A549 (cell line): ENCODE measurements around the gene PCDHGB2. TPM values are rescaled to one million over a fixed set of nuclear protein-coding genes. Genes with fewer than 3 reads are reported as not detected.
A peak's percentile ranks its signal among the peaks of the same experiment; 100 is the strongest.

ENCODE experiments used
- ATAC-seq, 2 experiments: fragments of 200-7000 bp in 1 of 2; fragments of >200 bp in 1 of 2; cut with Nextera tagmentation in 1 of 2; cut with Tn5 transposase in 1 of 2; 3 replicates each; pipeline versions ENCODE4 v1.8.0 to v1.9.1; 2018 to 2020; ENCODE audit warnings: mild to moderate bottlenecking in 1 of 2, moderate library complexity in 1 of 2
- CTCF ChIA-PET: fragments of 300-600 bp; sonication (Branson Sonifier 250); formaldehyde crosslinking; extraction: SDS; loops from one replicate; lab custom pipeline; 2021; ENCODE audit warnings: antibody characterized with exemption, inconsistent platforms; lab: Yijun Ruan, JAX
- POLR2A ChIA-PET: fragments of 350-600 bp; formaldehyde crosslinking; extraction: SDS; loops from one replicate; lab custom pipeline; 2021; ENCODE audit warnings: antibody characterized with exemption, inconsistent platforms; lab: Yijun Ruan, JAX
- DNase-seq, 2 experiments: peaks; one replicate each; pipeline versions ENCODE4 v3.0.0 to v3.0.0-alpha.2; 2011 to 2016; ENCODE audit warnings: low read depth in 1 of 2, low spot score in 1 of 2
- FAIRE-seq: peaks from 2 replicates; lab custom pipeline; 2011; peaks lifted over from hg19 to GRCh38; lab: Jason Lieb, UNC
- H3K27ac ChIP-seq, 2 experiments: fragments of >200 bp; sonication (Bioruptor Twin); formaldehyde crosslinking; 3 replicates each; pipeline ENCODE4 v1.5.1; 2016 to 2017
- H3K4me1 ChIP-seq: fragments of >200 bp; sonication (Bioruptor Twin); formaldehyde crosslinking; 3 replicates; pipeline ENCODE4 v1.6.1; 2016
- H3K4me2 ChIP-seq: fragments of >200 bp; sonication (Bioruptor Twin); formaldehyde crosslinking; 3 replicates; pipeline ENCODE4 v1.6.1; 2016
- H3K4me3 ChIP-seq: fragments of >200 bp; sonication (Bioruptor Twin); formaldehyde crosslinking; 3 replicates; pipeline ENCODE4 v1.5.1; 2016
- H3K9me3 ChIP-seq: fragments of >200 bp; sonication (Bioruptor Twin); formaldehyde crosslinking; 3 replicates; pipeline ENCODE4 v1.6.1; 2016
- BHLHE40 ChIP-seq: IDR thresholded peaks from 2 replicates; pipeline ENCODE4 v1.6.1; 2012; ENCODE audit warnings: low read depth, low read length, inconsistent platforms
- CBX2 ChIP-seq: fragments of 200-600 bp; sonication (generic); IDR thresholded peaks from 2 replicates; pipeline ENCODE4 v1.6.1; 2016; ENCODE audit warnings: low read depth, mild to moderate bottlenecking, borderline replicate concordance
- ESRRA ChIP-seq: fragments of 150-350 bp; IDR thresholded peaks from 2 replicates; pipeline ENCODE4 v1.6.1; 2014; ENCODE audit warnings: mild to moderate bottlenecking, low read length, borderline replicate concordance
- FOSL2 ChIP-seq, 2 experiments: fragments of 450-650 bp in 1 of 2; fragments of >200 bp in 1 of 2; sonication (Bioruptor Twin) in 1 of 2; formaldehyde crosslinking; IDR thresholded peaks; 2 replicates each; pipeline versions ENCODE4 v1.5.0 to v1.6.1; 2016 to 2020; ENCODE audit warnings: mild to moderate bottlenecking in 1 of 2, moderate library complexity in 1 of 2
- FOXS1 ChIP-seq: fragments of 250-450 bp; sonication (Bioruptor Pico); IDR thresholded peaks from 2 replicates; pipeline ENCODE4 v1.5.0; 2020; ENCODE audit warnings: mild to moderate bottlenecking, moderate library complexity
- HES2 ChIP-seq: fragments of >200 bp; sonication (Bioruptor Twin); formaldehyde crosslinking; IDR thresholded peaks from 2 replicates; pipeline ENCODE4 v1.6.1; 2016
- HMGXB4 ChIP-seq: fragments of 250-450 bp; sonication (Bioruptor Pico); IDR thresholded peaks from 2 replicates; pipeline ENCODE4 v1.5.0; 2021; ENCODE audit warnings: mild to moderate bottlenecking, moderate library complexity, borderline replicate concordance
- MAFK ChIP-seq: fragments of 450-650 bp; IDR thresholded peaks from 2 replicates; pipeline ENCODE4 v1.6.1; 2014; ENCODE audit not compliant: partially characterized antibody
- MAZ ChIP-seq: fragments of 150-350 bp; IDR thresholded peaks from 2 replicates; pipeline ENCODE4 v1.6.1; 2014; ENCODE audit warnings: antibody characterized with exemption, low read depth, low read length, borderline replicate concordance
- NFE2L2 ChIP-seq: fragments of 150-350 bp; conservative IDR thresholded peaks from 2 replicates; pipeline ENCODE4 v1.6.1; 2014; ENCODE audit warnings: low read length
- PBX3 ChIP-seq: IDR thresholded peaks from 2 replicates; pipeline ENCODE4 v1.6.1; 2012
- RARB ChIP-seq: fragments of 250-450 bp; sonication (Bioruptor Pico); IDR thresholded peaks from 2 replicates; pipeline ENCODE4 v1.8.0; 2021; ENCODE audit warnings: mild to moderate bottlenecking, moderate library complexity
- SREBF2 ChIP-seq: fragments of 450-650 bp; IDR thresholded peaks from 2 replicates; pipeline ENCODE4 v1.6.1; 2014; ENCODE audit warnings: mild to moderate bottlenecking, moderate library complexity
- TFCP2L1 ChIP-seq: fragments of 250-450 bp; sonication (Bioruptor Pico); IDR thresholded peaks from 2 replicates; pipeline ENCODE4 v1.5.0; 2021; ENCODE audit warnings: mild to moderate bottlenecking
- ZC3H11A ChIP-seq: fragments of 450-650 bp; IDR thresholded peaks from 2 replicates; pipeline ENCODE4 v1.6.1; 2014; ENCODE audit warnings: antibody characterized with exemption, mild to moderate bottlenecking
- ZFP36 ChIP-seq: fragments of 450-650 bp; IDR thresholded peaks from 2 replicates; pipeline ENCODE4 v1.6.1; 2014; ENCODE audit warnings: borderline replicate concordance; ENCODE audit not compliant: partially characterized antibody
- ZNF302 ChIP-seq: fragments of 250-450 bp; sonication (Bioruptor Pico); IDR thresholded peaks from 2 replicates; pipeline ENCODE4 v1.9.0; 2021; ENCODE audit warnings: inconsistent platforms, mild to moderate bottlenecking, moderate library complexity
- WGBS: methylation state at CpG from one replicate; pipeline ENCODE4 v1.1.6; 2017; ENCODE audit errors: missing lambda C conversion rate; 5-methylcytosine and 5-hydroxymethylcytosine counted together
- polyA plus RNA-seq, 4 experiments: library from polyadenylated mRNA; depleted of rRNA in 3 of 4; stranded (reverse); fragments of >200 nt; fragmentation: RNase III in 1 of 4; extraction: RNeasy Plus Mini Kit Qiagen cat#74134 plus additional on column Dnase treatment in 1 of 4; gene quantifications; 2 replicates in 3 of 4; 3 replicates in 1 of 4; pipeline ENCODE4 v1.2.3, GENCODE V29; 2011 to 2017
- TF ChIP-seq, protein P1 (sequence below): IDR thresholded peaks from 2 replicates; pipeline ENCODE4 v1.6.1; 2012
- TF ChIP-seq, protein P2 (sequence below): IDR thresholded peaks from 2 replicates; pipeline ENCODE4 v1.6.1; 2012; ENCODE audit warnings: low read depth, borderline replicate concordance
- TF ChIP-seq, protein P3 (sequence below): fragments of 450-650 bp; IDR thresholded peaks from 2 replicates; pipeline ENCODE4 v1.6.1; 2014; ENCODE audit warnings: antibody characterized with exemption

Gene PCDHGB2
- polyA plus RNA-seq, 2 of the 4 experiments (the other 2 are of a cell fraction): 0.04 to 0.36 TPM

DNA sequence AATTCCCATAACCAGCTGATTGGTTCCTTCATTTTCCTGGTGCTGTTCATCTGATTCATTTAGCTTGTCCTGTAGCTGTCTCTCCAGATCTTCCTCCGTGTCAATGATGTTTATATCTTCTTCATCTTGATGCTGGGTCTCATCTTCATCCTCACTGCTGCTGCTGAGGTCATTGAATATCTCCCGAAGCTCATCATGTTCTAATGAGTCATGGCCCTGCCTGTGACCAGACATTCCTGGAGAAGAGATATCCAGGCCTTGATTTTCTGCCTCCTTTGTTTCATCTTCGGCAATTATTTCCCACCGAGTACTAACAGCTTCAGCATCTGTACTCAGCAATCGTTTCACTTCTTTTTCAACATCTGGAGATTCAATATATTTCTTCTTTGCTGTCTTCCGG lies 40.6 kb upstream of the PCDHGB2 start:
- TF ChIP-seq FOXS1 (CRISPR knock-in tag) (no peak), ZC3H11A (no peak), RARB (no peak), PBX3 (no peak), HES2 (no peak), MAFK (no peak), FOSL2 (IDR thresholded peaks at IDR 0.05) (no peak), FOSL2 (CRISPR knock-in tag; IDR thresholded peaks at IDR 0.05) (no peak), SREBF2 (no peak), TFCP2L1 (CRISPR knock-in tag) (no peak), ZNF302 (no peak), CBX2 (no peak), ZFP36 (no peak), ESRRA (no peak), BHLHE40 (no peak), MAZ (no peak)
- TF ChIP-seq, protein P1, sequence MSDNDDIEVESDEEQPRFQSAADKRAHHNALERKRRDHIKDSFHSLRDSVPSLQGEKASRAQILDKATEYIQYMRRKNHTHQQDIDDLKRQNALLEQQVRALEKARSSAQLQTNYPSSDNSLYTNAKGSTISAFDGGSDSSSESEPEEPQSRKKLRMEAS: no peak
- TF ChIP-seq, protein P2, sequence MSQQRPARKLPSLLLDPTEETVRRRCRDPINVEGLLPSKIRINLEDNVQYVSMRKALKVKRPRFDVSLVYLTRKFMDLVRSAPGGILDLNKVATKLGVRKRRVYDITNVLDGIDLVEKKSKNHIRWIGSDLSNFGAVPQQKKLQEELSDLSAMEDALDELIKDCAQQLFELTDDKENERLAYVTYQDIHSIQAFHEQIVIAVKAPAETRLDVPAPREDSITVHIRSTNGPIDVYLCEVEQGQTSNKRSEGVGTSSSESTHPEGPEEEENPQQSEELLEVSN: no peak
- TF ChIP-seq, protein P3, sequence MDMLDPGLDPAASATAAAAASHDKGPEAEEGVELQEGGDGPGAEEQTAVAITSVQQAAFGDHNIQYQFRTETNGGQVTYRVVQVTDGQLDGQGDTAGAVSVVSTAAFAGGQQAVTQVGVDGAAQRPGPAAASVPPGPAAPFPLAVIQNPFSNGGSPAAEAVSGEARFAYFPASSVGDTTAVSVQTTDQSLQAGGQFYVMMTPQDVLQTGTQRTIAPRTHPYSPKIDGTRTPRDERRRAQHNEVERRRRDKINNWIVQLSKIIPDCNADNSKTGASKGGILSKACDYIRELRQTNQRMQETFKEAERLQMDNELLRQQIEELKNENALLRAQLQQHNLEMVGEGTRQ: no peak
- TF ChIP-seq, all 56 proteins: peak for 0
- FAIRE-seq (no peak), DNase-seq (no peak), ATAC-seq (no peak)
- Histone ChIP-seq H3K9me3 (peaks cover 83% of the 10 kb centered on the region), H3K4me3 (peak overlapping the region; percentile 68; the same call in 2 of the 3 replicates), H3K4me1 (no peaks in the 10 kb centered on the region), H3K4me2 (no peak overlapping the region), H3K27ac (no peak overlapping the region)
- ChIA-PET POLR2A (interaction anchor here (1.9 to 2.4 kb wide), 3 partner anchors 11 to 31 kb away, joined by 7 to 33 read pairs (median 15); partner anchors contain the start of genes PCDHGA1, PCDHGA2 and PCDHGB1), CTCF (interaction anchor here (1.0 to 5.1 kb wide), 16 partner anchors 8 to 245 kb away, joined by 3 to 45 read pairs (median 7); partner anchors contain the start of genes PCDHB2, PCDHB8, PCDHGA1 and PCDHGA2)
- WGBS: 83% methylated on average over 6 of the region's 6 CpGs

GRCh38 chr5:141319699-141320098 lies 40.1 kb upstream of the PCDHGB2 start:
- POLR2A ChIA-PET: interaction anchor here (0.6 to 2.4 kb wide), 14 partner anchors 11 to 693 kb away, joined by 3 to 33 read pairs (median 4); partner anchors contain the start of genes DIAPH1, GNPDA1, PCDHB2 and PCDHGA1
- Histone ChIP-seq H3K27ac (no peak overlapping the region), H3K4me1 (no peaks in the 10 kb centered on the region), H3K9me3 (peaks cover 81% of the 10 kb centered on the region), H3K4me3 (peak overlapping the region; percentile 68), H3K4me2 (peak overlapping the region; percentile 42)
- FAIRE-seq (no peak), DNase-seq (no peak), ATAC-seq (no peak; a peak in 1 of 6 replicates)
- CTCF ChIA-PET: interaction anchor here (0.5 to 5.1 kb wide), 32 partner anchors 8 to 445 kb away, joined by 3 to 45 read pairs (median 4); partner anchors contain the start of genes DIAPH1, PCDHA12, PCDHB2 and PCDHB6
- no peak for TF ChIP-seq FOXS1 (CRISPR knock-in tag)
- TF ChIP-seq NFE2L2: no peak
- TF ChIP-seq HMGXB4 (CRISPR knock-in tag): no peak
- TF ChIP-seq MAZ: no peak
- 60% methylated on average over 5 of the region's 5 CpGs for WGBS
